Left lung (tissue), 14 donors: Measurements from ENCODE around the gene TRIM33. TPM values are rescaled to one million over a fixed set of nuclear protein-coding genes. Genes with fewer than 3 reads are reported as not detected.

Experiments used
- ATAC-seq: fragments of 200-7000 bp; cut with Tn5 transposase; one replicate; pipeline ENCODE4 v1.9.1; 2020; ENCODE audit warnings: moderate library complexity
- DNase-seq, 4 donors: peaks; one replicate each; pipeline ENCODE4 v3.0.0-alpha.2; 2013 to 2020
- H3K27ac ChIP-seq, 2 donors: fragments of 200-600 bp; sonication (generic) in 1 of 2; one replicate each; pipeline versions ENCODE4 v1.5.0 to v1.8.0; 2020 to 2021
- H3K27me3 ChIP-seq, 2 donors: fragments of 200-600 bp; sonication (generic) in 1 of 2; one replicate each; pipeline versions ENCODE4 v1.5.0 to v1.8.0; 2020 to 2021
- H3K36me3 ChIP-seq, 2 donors: fragments of 200-600 bp; sonication (generic) in 1 of 2; one replicate each; pipeline versions ENCODE4 v1.5.0 to v1.8.0; 2020 to 2021
- H3K4me1 ChIP-seq, 2 donors: fragments of 200-600 bp; one replicate each; pipeline ENCODE4 v1.8.0; 2021
- H3K4me3 ChIP-seq, 2 donors: fragments of 200-600 bp; sonication (generic) in 1 of 2; one replicate each; pipeline versions ENCODE4 v1.5.0 to v1.8.0; 2020 to 2021; ENCODE audit warnings: mild to moderate bottlenecking in 1 of 2
- H3K9me3 ChIP-seq, 2 donors: fragments of 200-600 bp; sonication (generic) in 1 of 2; one replicate each; pipeline versions ENCODE4 v1.5.0 to v1.8.0; 2020 to 2021
- CTCF ChIP-seq, 2 donors: fragments of 200-600 bp; sonication (generic) in 1 of 2; IDR thresholded peaks; one replicate each; pipeline versions ENCODE4 v1.5.0 to v1.8.0; 2021; ENCODE audit warnings: antibody characterized with exemption in 2 of 2
- intact Hi-C, 2 donors: fragments of 100-400 bp; cut with DNase I; formaldehyde crosslinking; loops; one replicate each; pipeline versions ENCODE4 v1.11.2 to v1.14.2; 2022
- long read RNA-seq, 12 donors: library from polyadenylated mRNA in 2 of 12; unstranded in 2 of 12; transcript quantifications; one replicate each; pipeline ENCODE4 v2.0.0 and lab custom pipeline, GENCODE V29; 2019 to 2026
- polyA plus RNA-seq, 6 donors: library from polyadenylated mRNA; unstranded; fragments of 120-200 nt; gene quantifications; one replicate each; pipeline ENCODE4 v1.2.1, GENCODE V29; 2013; ENCODE audit not compliant: insufficient read length in 6 of 6
- total RNA-seq, 2 donors: library from RNA; stranded (reverse); fragmentation: NEBNext Ultra II Directional; extraction: Animal tissue kit (Norgen Biotek cat#: 25700); gene quantifications; one replicate each; pipeline ENCODE4 v1.2.1, GENCODE V29; 2021
- donor health status: DM: no; HTN: yes; CAD: no.
- donor health status: DM: no; HTN: no; CAD: no.

Gene TRIM33
- total RNA-seq (10 to 100 TPM; 26.7 to 32.9 TPM), polyA plus RNA-seq (10 to 100 TPM; 51.6 to 64.2 (median 54.2) TPM)
- long read RNA-seq, donor 1, partial matches to known transcripts: 5 of 7 reads
- long read RNA-seq, donor 1, other reads (novel, unspliced or antisense): 0 of 7 reads
- long read RNA-seq, donor 2, partial matches to known transcripts: 6 of 9 reads
- long read RNA-seq, donor 2, other reads (novel, unspliced or antisense): 0 of 9 reads
- long read RNA-seq, donor 3, full-length matches to known transcripts: 3 of 3 reads
- long read RNA-seq, donor 3, partial matches to known transcripts: 0 of 3 reads
- long read RNA-seq, donor 3, other reads (novel, unspliced or antisense): 0 of 3 reads
- long read RNA-seq, donor 4: 0 reads
- long read RNA-seq, donor 5, partial matches to known transcripts: 0 of 1 reads
- long read RNA-seq, donor 5, other reads (novel, unspliced or antisense): 0 of 1 reads
- long read RNA-seq, donor 6, partial matches to known transcripts: 0 of 1 reads
- long read RNA-seq, donor 6, other reads (novel, unspliced or antisense): 0 of 1 reads
- long read RNA-seq, donor 7, partial matches to known transcripts: 0 of 1 reads
- long read RNA-seq, donor 7, other reads (novel, unspliced or antisense): 0 of 1 reads
- long read RNA-seq, donor 8, full-length matches to known transcripts: 4 of 14 reads
- long read RNA-seq, donor 8, partial matches to known transcripts: 10 of 14 reads
- long read RNA-seq, donor 8, other reads (novel, unspliced or antisense): 0 of 14 reads
- long read RNA-seq, donor 9: 0 reads
- long read RNA-seq, donor 10, partial matches to known transcripts: 1 of 1 reads
- long read RNA-seq, donor 10, other reads (novel, unspliced or antisense): 0 of 1 reads
- long read RNA-seq, donor 11, full-length matches to known transcripts: 3 of 11 reads
- long read RNA-seq, donor 11, partial matches to known transcripts: 8 of 11 reads
- long read RNA-seq, donor 11, other reads (novel, unspliced or antisense): 0 of 11 reads
- long read RNA-seq, donor 12: 0 reads

GRCh38 chr1:114511032-114511785 lies at the start of gene TRIM33:
TRIM33 (minus strand) TSS chr1:114511203; CDS start chr1:114511076, 127 bp downstream.
- intact Hi-C loops: no loop called here
- no peak for TF ChIP-seq CTCF (IDR thresholded peaks at IDR 0.05)
- H3K27me3 ChIP-seq: no peaks in the 10 kb centered on the region
- no peaks in the 10 kb centered on the region for H3K9me3 ChIP-seq
- DNase-seq (peak; percentile 92 to 98 (median 96)), ATAC-seq (peak; percentile 94)
- H3K4me3 ChIP-seq: peak within 1 kb of the TSS; percentile 98
- H3K27ac ChIP-seq: peak within 1 kb of the TSS; percentile 97 to 98
- peaks cover 24 to 38% of the 10 kb centered on the region in 2 donors for H3K4me1 ChIP-seq
- H3K36me3 ChIP-seq: no peaks in the 10 kb centered on the region

DNA sequence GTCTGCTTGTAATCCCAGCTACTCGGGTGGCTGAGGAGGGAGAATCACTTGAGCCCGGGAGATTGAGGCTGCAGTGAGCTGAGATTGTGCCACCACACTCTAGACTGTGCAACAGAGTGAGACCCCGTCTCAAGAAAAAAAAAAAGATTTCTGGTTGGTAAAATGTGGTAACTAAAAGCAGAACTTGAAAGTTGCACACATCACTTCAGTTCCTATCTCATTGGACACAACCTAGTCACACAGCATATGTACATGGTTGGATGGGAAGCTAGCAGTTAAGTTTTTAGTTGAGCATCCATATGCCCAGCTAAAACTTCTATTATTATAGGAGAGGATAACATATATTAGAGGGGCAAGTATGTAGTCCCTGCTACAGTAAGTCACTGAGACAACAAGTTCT lies 48.4 kb upstream of the TRIM33 start:
- no peaks in the 10 kb centered on the region for H3K9me3 ChIP-seq
- ATAC-seq: no peak
- H3K27ac ChIP-seq: no peak overlapping the region
- no peak for TF ChIP-seq CTCF (IDR thresholded peaks at IDR 0.05)
- intact Hi-C loops: no loop called here
- no peak for DNase-seq
- H3K36me3 ChIP-seq: peaks cover 0 to under 1% of the 10 kb centered on the region in 2 donors
- H3K27me3 ChIP-seq: no peaks in the 10 kb centered on the region
- no peaks in the 10 kb centered on the region for H3K4me1 ChIP-seq
- no peak overlapping the region for H3K4me3 ChIP-seq

GRCh38 chr1:114558544-114558943 lies 47.5 kb upstream of the TRIM33 start:
- DNase-seq: no peak
- H3K36me3 ChIP-seq: no peaks in the 10 kb centered on the region
- no peaks in the 10 kb centered on the region for H3K4me1 ChIP-seq
- peak; percentile 53 for ATAC-seq
- no peaks in the 10 kb centered on the region for H3K27me3 ChIP-seq
- H3K9me3 ChIP-seq: no peaks in the 10 kb centered on the region
- TF ChIP-seq CTCF (IDR thresholded peaks at IDR 0.05): peak in 1 of 2 donors; percentile 18
- H3K4me3 ChIP-seq: no peak overlapping the region
- no peak overlapping the region for H3K27ac ChIP-seq
- intact Hi-C loops: no loop called here

GRCh38 chr1:114554577-114554976 lies 43.6 kb upstream of the TRIM33 start:
- no peaks in the 10 kb centered on the region for H3K9me3 ChIP-seq
- TF ChIP-seq CTCF (IDR thresholded peaks at IDR 0.05): no peak
- no peak overlapping the region for H3K27ac ChIP-seq
- H3K4me1 ChIP-seq: no peaks in the 10 kb centered on the region
- intact Hi-C loops: no loop called here
- H3K27me3 ChIP-seq: no peaks in the 10 kb centered on the region
- no peaks in the 10 kb centered on the region for H3K36me3 ChIP-seq
- H3K4me3 ChIP-seq: no peak overlapping the region
- DNase-seq (no peak), ATAC-seq (no peak)
